Measurements from ENCODE around the gene POLR3GL.
"Not testable (repeated sequence)": the region's sequence is repeated elsewhere in the genome, so short reads cannot be mapped to it uniquely, and the experiment has no call there.

POLR3GL gene, protein sequence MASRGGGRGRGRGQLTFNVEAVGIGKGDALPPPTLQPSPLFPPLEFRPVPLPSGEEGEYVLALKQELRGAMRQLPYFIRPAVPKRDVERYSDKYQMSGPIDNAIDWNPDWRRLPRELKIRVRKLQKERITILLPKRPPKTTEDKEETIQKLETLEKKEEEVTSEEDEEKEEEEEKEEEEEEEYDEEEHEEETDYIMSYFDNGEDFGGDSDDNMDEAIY

DNA sequence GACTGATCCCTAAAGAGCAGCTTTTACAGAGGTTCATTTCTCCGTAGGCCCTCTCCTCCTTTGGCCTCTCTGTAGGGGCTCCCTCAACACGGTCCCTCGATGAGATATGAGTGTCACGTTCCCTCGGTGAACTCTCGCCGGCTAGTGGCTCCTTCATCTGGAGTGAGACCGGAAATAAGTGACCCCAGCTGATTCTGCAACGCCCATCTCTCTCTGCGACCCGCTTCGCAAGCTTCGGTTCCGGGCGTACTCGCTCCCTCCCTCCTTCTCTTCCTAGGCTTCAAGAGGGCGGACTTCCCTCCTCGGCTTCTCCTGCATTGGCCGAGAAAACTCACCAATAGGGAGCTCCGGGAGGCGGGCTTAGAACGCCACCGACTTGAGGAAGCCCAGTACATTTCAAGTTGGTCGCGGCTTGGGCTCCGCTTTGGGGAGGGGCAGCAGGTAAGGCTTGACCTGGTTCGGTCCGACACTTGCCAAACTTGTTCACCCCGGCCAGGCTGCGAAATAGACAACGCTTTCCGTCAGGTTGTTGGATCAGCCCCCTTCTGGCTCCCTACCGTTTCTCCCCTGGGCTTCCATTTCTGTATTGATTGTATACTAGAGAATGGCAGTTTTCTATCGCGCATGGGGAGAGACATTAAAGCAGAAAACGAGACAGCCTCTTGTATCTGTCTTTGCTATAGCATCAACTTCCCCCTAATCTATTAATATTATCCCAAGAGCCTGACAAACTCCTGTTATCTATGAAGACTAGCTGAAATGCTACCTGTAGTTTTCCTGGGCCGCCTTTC lies at the start of gene POLR3GL, which contains the start of gene ANKRD34A:
Gene POLR3GL, plus strand, starts transcription at position 363 of the 791 bp plus-strand sequence. CDS start 10,176 bp downstream, outside the sequence.
Gene ANKRD34A, minus strand, starts transcription at position 248 of the 791 bp plus-strand sequence. CDS start 2,816 bp downstream, outside the sequence.
- peak; percentile 88 for DNase-seq

DNA sequence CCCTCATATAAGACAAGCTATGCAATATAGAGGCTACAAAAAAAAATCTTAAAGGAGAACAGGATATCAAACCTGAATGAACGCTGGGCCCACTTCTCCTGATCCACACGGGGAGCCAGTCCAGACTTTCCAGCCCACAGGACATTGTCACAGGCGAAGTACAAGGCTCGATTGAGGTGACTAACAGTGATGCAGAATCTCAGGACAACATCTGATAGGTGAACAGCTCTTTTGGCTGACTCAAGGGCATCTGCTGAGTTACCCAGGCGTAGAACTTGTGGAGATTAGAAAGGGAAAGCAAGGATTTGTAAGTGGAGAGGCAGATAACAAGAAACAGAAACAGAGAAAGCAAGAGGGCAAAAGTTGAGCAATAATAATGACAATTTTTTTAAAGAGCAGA lies 47.7 kb upstream of the POLR3GL start:
- no peak for DNase-seq

DNA sequence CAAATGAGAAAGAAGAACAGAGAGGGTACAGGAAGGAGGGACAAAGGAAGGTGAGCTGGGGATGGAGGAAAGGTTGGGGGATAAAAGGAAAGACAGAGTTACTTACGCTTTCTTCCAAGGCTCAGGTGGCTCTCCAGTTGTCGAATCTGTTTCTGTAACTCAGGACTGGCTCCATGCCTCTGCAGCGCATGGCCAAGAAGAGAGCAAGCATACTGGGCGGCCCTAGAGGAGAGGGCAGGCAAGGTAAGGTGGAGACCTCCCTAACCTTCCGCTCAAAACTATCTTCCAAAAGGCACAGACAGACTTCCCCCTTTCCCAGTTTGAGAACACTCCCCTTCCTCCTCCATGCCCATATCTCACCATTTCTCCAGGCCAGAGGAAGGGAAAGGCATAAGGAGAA lies 46.9 kb upstream of the POLR3GL start:
- DNase-seq = no peak

DNA sequence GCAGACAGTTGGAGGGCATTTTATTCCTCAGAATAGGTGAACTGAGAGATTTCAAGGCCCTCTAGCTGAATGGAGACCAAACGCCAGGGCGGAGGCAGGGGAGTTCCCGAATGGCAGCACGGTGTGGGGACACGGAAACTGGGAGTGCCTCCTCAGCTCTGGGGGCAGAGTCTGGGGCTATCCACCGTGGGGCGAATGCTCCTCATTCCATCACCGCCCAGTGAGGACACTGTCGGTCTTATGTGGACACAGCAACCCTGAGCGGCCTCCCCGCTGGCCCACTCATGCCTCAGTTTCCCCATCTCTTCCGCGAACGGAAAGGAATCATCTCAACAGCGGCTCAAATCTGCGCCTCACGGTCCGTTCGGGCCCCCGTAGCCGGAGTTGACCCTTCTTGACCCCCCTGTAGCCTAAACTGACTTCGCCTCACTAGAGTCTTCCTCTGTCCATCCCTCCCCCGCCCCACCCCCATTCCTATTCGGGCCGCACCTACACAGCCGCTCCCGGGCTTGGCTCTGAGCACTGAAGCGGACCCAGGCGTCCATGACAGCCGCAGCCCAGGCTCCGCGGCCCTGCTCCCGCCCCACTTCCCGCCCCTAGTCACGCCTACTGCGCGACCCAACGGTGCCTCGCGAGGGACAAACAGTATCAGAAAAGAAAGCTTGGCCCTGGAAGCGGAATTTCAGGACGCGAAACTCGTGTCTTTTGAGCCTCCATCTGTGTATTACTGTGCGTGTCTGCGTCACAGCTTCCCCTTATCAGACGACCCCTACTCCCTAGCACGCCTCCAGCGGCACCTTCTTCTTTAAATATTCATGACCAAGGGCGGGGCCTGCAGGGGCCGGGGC lies 46.1 kb upstream of the POLR3GL start, which contains the start of gene PEX11B:
Gene PEX11B, minus strand, starts transcription at position 574 of the 848 bp plus-strand sequence. Its CDS starts 29 bp downstream, at position 545.
- DNase-seq = peak; percentile 87

DNA sequence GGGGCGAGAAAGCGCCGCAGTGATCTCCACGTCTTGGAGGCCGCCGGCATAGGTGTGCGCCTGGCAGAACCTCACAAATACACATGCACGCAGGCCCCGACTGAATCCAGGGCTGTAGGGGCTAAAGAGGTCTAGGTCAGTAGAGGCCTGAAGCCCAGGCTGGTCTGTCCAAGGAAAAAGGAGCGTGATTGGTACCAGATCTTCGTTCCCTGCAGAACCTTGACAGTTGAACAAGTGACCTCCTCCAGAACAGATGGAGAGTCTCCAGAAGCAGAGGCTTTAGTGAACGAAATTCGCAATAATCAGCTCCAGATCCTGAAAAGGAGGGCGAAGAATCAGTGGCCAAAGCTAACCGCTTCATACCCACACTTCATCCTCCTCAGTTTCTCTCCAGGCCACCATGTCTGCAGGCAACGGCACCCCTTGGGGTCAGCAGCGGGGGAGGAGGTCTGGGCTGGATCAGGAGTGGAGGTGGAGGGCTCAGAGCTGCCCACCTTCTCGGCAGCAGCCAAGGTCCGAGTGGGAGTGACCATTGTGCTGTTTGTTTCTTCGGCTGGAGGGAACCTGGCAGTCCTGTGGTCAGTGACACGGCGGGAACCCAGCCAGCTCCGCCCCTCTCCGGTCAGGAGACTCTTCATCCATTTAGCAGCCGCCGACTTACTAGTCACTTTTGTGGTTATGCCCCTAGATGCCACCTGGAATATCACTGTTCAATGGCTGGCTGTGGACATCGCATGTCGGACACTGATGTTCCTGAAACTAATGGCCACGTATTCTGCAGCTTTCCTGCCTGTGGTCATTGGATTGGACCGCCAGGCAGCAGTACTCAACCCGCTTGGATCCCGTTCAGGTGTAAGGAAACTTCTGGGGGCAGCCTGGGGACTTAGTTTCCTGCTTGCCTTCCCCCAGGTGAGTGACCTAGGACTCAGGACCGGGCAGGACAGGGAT lies 45.2 kb upstream of the POLR3GL start:
- peak; percentile 9 for DNase-seq

DNA sequence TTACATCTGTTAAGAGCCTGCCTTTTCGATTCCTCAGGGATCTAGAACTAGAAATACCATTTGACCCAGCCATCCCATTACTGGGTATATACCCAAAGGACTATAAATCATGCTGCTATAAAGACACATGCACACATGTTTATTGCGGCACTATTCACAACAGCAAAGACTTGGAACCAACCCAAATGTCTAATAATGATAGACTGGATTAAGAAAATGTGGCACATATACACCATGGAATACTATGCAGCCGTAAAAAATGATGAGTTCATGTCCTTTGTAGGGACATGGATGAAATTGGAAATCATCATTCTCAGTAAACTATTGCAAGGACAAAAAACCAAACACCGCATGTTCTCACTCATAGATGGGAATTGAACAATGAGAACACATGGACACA lies 44.2 kb upstream of the POLR3GL start:
- not testable (repeated sequence) for DNase-seq

DNA sequence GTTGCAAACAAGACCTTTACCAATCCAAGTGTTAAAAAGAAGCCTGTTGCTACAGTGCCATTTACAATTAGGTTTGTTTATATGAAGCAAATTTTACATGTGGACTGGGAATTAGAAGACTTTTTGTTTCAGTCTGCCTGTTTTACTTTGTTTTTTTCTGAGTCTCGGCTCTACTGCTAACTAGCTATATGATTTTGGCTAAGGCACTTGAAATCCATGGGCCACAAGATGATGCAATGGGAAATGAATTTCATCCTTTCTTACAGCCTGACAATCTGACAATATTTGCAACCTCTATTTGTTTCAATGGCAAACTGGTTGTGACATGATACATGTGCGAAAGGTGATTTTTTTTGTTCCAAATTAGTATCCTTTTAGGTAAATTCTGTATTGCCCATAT lies 42.2 kb upstream of the POLR3GL start:
- DNase-seq = no peak

DNA sequence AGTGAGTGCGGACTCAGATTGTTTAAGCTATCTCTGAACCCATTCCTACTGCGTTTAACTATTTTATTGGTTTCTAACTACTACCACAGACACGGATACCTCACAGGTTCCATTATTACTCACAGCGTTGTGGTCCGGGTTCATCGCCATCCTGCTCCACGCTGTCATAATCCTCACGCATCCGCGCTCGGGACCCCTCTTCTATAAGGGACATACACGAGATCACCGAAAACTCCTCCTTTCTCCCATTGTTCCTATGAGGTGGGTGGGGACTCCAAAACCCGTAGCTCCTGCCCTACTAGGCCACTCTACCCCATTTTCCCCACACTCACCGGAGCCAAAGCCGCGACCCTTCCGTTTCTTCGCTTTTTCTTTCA lies 37.8 kb upstream of the POLR3GL start:
- no peak for DNase-seq

DNA sequence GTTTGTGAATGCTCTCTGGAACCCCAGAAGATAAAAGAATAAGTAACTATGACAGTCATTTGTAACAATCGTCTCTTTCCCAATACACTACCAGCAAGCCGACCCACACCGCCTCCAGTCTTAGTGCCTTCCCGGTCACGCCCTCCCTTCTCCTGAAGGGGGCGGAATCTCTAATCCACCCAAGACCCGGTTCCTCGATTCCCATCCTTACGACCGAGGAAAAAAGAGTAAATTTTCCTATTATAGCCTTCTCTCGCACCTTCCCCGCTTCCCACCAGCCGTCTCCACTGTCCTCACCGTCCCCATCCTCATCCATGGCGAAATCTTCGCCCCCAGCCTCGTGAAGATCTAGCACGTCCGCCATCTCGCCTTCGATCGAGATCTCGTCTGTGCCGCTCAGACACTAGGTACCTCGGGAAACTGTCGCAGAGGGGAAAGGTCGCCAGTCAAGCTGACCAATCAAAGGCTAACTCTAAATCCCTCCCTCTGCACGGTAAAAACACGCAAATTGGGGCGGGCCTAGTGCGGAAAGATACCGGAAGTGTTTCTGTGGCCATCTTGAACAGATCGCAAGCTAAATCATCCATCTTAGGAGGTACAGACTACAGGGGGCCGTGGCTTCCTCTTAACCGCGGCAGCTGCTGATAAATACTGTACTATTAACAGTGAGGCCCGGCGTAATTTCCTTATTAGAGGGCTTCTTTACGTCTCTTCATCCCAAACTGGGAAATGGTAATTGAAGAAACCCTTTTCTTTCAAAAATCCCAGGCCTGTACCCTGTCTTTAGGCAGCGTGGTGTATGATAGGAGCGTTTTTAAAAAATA lies 37.2 kb upstream of the POLR3GL start, which contains the start of gene RBM8A:
Gene RBM8A, minus strand, starts transcription at position 422 of the 824 bp plus-strand sequence. Its CDS starts 58 bp downstream, at position 364.
- DNase-seq = peak; percentile 99

DNA sequence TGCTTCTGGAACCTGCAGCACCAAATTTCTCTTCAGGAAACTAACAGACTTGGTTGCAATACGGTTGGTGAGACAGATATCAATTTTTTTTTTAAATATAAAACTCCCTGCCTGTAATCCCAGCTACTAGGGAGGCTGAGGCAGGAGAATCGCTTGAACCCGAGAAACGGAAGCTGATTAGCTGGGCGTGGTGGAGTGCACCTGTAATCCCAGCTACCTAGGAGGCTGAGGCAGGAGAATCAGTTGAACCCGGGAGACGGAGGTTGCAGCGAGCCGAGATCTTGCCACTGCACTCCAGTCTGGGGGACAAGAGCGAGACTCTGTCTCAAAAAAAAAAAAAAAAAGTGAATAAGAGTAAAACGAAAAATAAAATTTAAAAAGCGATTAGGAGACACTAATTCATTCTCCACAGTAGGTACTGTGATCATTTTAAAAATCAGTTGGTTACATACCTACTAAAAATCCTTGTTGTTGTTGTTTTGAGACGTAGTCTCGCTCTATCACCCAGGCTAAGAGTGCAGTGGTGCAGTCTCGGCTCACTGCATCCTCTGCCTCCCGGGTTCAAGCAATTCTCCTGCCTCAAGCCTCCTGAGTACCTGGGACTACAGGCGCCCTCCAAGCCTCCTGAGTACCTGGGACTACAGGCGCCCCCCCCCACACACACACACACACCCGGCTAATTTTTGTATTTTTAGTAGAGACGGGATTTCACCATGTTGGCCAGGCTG lies 36.4 kb upstream of the POLR3GL start:
- DNase-seq = no peak

DNA sequence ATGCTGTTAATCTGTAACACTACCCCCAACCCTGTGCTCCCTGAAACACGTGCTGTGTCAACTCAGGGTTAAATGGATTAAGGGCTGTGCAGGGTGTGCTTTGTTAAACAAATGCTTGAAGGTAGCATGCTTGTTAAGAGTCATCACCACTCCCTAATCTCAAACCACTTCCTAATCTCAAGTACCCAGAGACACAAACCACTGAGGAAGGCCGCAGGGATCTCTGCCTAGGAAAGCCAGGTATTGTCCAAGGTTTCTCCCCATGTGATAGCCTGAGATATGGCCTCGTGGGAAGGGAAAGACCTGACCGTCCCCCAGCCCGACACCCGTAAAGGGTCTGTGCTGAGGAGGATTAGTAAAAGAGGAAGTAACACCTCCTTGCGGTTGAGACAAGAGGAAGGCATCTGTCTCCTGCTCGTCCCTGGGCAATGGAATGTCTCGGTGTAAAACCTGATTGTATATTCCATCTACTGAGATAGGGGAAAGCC lies 31.9 kb upstream of the POLR3GL start:
- not testable (repeated sequence) for DNase-seq

DNA sequence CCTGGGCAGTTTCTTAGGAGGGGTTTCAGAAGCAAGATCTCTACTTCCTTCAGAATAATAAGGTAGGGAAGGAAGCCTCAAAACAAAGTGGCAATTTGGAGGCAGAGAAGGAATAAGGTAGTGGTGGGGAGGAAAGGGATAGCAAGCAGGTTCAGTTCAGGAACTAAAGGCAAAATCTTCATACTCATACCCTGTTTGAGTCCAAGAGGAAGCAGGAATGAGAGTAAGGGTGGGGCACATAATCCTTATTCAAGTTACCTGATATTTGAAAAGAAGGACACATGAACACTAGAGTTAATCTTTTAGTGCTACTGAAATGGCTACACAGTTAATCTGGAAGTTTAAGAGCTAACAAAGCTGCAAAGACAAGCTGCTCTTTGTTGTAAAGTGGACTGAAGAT lies 28.8 kb upstream of the POLR3GL start:
- DNase-seq = no peak

DNA sequence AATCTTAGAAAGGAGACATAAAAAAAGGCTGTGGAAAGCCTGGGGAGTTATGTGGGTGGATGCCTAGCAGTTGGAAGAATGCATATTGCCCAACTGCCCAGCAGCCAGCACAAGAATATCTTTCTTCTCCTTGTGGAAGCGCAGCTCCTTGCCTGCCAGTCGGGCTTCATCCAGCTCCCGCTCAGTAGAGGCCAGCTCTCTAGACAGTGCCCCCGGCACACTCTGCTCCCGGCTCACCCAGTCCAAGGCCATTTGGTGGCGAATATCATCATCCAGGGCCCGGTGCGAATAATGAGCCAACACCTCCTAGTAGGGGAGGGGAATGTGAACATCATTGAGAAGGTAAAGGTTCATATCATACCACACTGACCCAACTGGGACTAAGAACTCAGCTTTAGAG lies 28.2 kb upstream of the POLR3GL start:
- no peak for DNase-seq

DNA sequence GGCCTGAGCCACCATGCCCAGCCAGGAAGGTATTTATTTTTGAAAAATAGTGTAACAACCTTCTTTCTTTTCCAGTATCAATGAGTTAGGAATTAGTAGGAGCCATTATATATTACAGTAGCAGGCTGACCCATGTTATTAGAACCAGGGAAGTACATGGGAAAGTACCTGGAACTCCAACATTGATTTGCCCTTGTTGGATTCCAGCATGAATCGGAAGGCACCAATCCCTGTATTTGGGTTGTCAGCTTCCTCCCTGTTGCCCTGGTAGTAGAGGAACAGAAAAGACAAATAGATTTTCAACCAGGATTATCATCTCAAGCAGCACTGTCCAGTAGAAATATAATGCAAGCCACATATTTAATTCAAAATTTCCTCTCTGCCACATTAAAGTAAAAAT lies 27.1 kb upstream of the POLR3GL start:
- DNase-seq = no peak

DNA sequence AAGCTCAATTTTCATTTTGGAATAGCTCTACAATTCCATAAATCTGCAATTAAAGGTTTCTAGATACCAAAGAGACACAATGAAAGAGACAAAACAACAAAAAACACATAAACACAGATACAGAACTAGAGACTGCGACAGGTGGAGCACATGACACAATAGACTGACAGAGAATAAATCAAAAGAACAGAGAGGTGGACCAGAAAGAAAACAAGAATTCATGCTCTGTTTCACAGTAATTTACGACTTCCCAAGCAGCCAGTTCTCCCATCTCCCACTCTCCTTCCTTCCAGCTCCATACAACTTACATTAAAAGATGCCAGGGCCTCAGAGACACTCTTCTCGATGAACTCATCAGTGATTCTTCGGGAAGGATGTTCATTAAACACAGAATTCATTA lies 22.1 kb upstream of the POLR3GL start:
- no peak for DNase-seq

DNA sequence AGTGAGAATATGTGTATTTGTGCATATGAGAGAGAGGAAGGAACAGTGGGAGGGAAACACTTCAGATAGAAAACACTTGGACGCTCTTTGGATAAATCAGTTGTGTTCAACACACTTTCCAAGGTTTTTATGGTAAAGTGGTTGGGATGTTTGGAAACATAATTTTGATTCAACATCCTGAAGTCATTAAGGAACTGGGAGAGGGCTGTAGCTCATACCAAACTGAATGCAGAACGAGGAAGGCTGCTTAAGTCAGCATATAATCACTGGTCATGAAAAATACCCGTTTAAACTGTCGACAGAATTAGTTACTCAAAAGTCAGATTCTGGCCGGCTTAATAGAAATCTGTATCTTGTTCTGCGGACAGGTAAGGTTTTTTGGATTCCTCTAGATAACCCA lies 21.6 kb upstream of the POLR3GL start:
- no peak for DNase-seq

DNA sequence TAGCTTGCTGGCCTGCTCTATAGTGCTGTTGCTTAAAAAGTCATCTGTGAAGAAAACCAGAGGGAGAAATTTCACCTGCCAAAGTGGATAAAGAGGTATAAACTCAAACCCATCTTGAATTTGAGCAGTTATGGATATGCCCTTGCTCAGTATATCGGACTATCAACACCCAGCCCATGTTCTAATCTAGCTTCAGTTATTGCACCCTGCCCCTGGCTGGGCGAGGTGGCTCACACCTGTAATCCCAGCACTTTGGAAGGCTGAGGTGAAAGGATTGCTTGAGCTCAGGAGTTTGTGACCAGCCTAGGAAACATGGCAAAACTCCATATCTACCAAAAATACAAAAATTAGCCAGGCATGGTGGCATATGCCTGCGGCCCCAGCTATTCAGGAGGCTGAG lies 20.0 kb upstream of the POLR3GL start:
- no peak for DNase-seq

DNA sequence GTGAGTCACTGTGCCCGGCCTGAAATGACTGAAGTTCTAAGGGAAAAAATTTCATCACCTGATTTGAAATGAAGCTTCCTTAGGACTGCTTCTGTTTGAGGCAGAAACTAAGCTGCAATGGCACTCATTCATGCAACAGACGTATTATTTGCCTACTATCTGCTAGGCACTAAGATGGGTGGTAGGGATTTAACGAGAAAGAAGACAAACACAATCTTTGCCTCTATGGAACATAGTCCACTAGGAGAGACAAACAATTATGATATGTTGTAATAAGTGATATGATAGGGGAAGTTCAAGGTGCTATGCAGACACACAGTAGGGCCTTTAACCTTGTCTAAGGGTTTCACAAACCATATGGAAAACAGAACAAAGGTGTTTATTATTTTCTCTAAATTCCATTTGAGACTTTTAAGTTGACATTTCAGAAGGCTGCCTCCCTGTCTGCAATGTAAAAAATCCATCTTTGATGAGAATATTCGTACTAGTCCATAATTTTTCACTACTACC lies 18.0 kb upstream of the POLR3GL start:
- no peak for DNase-seq

DNA sequence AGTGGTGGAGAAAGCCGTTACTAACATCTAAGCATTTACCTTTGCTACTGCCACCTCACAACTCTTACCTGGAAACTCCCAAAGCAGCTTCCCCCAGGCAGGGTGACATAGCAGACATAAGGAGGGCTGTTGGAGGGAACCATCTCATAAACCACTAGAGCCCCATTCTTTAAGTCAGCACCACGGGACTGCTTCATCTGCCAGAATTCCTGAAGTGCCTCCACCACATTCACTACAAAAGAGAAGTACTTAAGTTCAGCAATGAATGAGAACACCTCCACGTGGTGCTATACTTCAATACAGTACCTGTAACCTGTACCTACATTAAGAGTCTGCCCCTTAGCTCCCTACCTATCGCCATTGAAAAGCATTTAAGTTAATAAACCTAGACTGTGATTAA lies 16.9 kb upstream of the POLR3GL start:
- no peak for DNase-seq

DNA sequence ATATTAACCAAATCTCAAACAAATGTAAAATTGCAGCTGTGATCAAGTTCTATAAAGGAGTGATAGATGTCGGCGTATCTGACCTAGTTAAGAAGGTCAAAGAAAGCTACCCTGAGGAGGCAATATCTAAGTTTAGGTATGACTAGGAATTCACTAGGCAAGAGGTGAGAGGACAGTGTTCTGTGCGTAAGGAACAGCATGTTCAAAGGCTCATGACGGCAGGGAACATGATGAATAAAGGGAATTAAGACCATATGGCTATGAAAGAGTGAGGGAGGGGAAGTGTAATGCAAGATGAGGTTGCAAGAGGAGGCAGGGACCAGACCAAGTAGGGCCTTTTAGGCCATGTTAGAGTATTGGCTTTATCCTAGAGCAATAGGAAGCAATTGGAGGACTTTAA lies 15.3 kb upstream of the POLR3GL start:
- DNase-seq = no peak

All from NCI-H2227 treated with DMSO at 0.1 percent for 48 hours (cell line).